Adrenal gland (tissue), 12 donors: ENCODE results near the gene CPM. TPM values are rescaled to one million over a fixed set of nuclear protein-coding genes. Genes with fewer than 3 reads are reported as not detected.

Experiments used
- DNase-seq, 7 donors: peaks; one replicate each; pipeline ENCODE4 v3.0.0-alpha.2; 2019 to 2020
- H3K27ac ChIP-seq, 5 donors: fragments of 200-600 bp; sonication (generic) in 4 of 5; 1 replicate in 3 of 5; 2 replicates in 2 of 5; pipeline versions ENCODE4 v1.5.1 to v1.8.0; 2016 to 2020; ENCODE audit warnings: mild to moderate bottlenecking in 1 of 5
- H3K27me3 ChIP-seq: fragments of 200-600 bp; 2 replicates; pipeline ENCODE4 v1.8.0; 2021
- H3K36me3 ChIP-seq, 2 donors: fragments of 200-600 bp; replicated peaks in 1 of 2; 1 replicate in 1 of 2; 2 replicates in 1 of 2; pipeline versions ENCODE4 v1.5.1 to v1.8.0; 2018 to 2022
- H3K4me1 ChIP-seq, 2 donors: fragments of 200-600 bp; replicated peaks in 1 of 2; 1 replicate in 1 of 2; 2 replicates in 1 of 2; pipeline versions ENCODE4 v1.5.1 to v1.8.0; 2018 to 2021
- H3K4me3 ChIP-seq, 4 donors: fragments of 200-600 bp; sonication (generic) in 3 of 4; one replicate each; pipeline ENCODE4 v1.5.1; 2016 to 2018
- H3K9me3 ChIP-seq, 3 donors: fragments of 200-600 bp; sonication (generic) in 1 of 3; replicated peaks in 1 of 3; 1 replicate in 2 of 3; 2 replicates in 1 of 3; pipeline versions ENCODE4 v1.5.1 to v1.8.0; 2016 to 2021
- CTCF ChIP-seq, 6 experiments: fragments of 450-650 bp in 4 of 6; fragments of 200-600 bp in 2 of 6; sonication (generic) in 1 of 6; IDR thresholded peaks; 1 replicate in 5 of 6; 2 replicates in 1 of 6; pipeline versions ENCODE4 v1.5.1 to v1.8.0; 2016 to 2021; ENCODE audit warnings: antibody characterized with exemption in 6 of 6, mild to moderate bottlenecking in 2 of 6, moderate library complexity in 1 of 6
- POLR2A ChIP-seq, 2 donors: fragments of 450-650 bp; IDR thresholded peaks; one replicate each; pipeline ENCODE4 v1.6.1; 2017; ENCODE audit warnings: antibody characterized with exemption in 2 of 2, mild to moderate bottlenecking in 2 of 2, moderate library complexity in 1 of 2
- WGBS, 4 donors: extraction: QIAGEN DNeasy Blood & Tissue Kit in 2 of 4; methylation state at CpG; one replicate each; pipeline versions ENCODE4 v1.1.5 to v1.1.7; 2013 to 2017; 5-methylcytosine and 5-hydroxymethylcytosine counted together
- intact Hi-C, 2 donors: fragments of 100-400 bp; cut with DNase I; formaldehyde crosslinking; loops; one replicate each; pipeline versions ENCODE4 v1.14.1 to v1.15.0; 2022 to 2023
- polyA plus RNA-seq, 3 donors: library from polyadenylated mRNA; stranded (reverse); fragments of 200-250 nt in 2 of 3; fragments of 350-450 nt in 1 of 3; fragmentation: Illumina TruSeq in 1 of 3; extraction: RNeasy Lipid Tissue Mini Kit (QIAGEN cat#74804) in 1 of 3; gene quantifications; one replicate each; pipeline ENCODE4 v1.2.3, GENCODE V29; 2013 to 2014
- total RNA-seq, 9 donors: library from RNA; depleted of rRNA in 4 of 9; stranded (reverse); fragments of >200 nt in 4 of 9; fragments of 120-200 nt in 1 of 9; fragmentation: NEBNext Ultra II Directional in 1 of 9; extraction: Animal tissue kit (Norgen Biotek cat#: 25700) in 1 of 9; gene quantifications; one replicate each; pipeline versions ENCODE4 v1.1.0 to v1.2.4, GENCODE V29; 2013 to 2023
- donor health status: healthy with polysubstance abuse.
- donor health status: Bipolar disorder and iron deficiency.
- donor health status: DM: yes; HTN: yes; CAD: no.
- donor health status: DM: no; HTN: no; CAD: no.
- donor health status: DM: no; HTN: no; CAD: no.
- donor health status: DM: yes; HTN: yes; CAD: no.

The CPM gene
- total and polyA plus RNA-seq, 12 donors: 10.8 to 170 (median 53.5) TPM

- no peak for DNase-seq
- no peaks in the 10 kb centered on the region for H3K27me3 ChIP-seq
- no peak overlapping the region for H3K4me3 ChIP-seq
- H3K27ac ChIP-seq: no peak overlapping the region
- no peaks in the 10 kb centered on the region for H3K9me3 ChIP-seq
- WGBS, 4 donors: 83 to 93% (median 88%) methylated on average over 4 of the region's 4 CpGs
- no peaks in the 10 kb centered on the region for H3K36me3 ChIP-seq
- intact Hi-C loops: no loop called here
- no peaks in the 10 kb centered on the region for H3K4me1 ChIP-seq
- TF ChIP-seq CTCF (IDR thresholded peaks at IDR 0.05) (no peak), POLR2A (IDR thresholded peaks at IDR 0.05) (no peak)
Measured at GRCh38 chr12:68913682-68914081, 19.3 kb downstream of the CPM start.

GRCh38 chr12:68912916-68913315 is 20.1 kb downstream of the CPM start:
- no peaks in the 10 kb centered on the region for H3K27me3 ChIP-seq
- DNase-seq: no peak
- H3K4me3 ChIP-seq: no peak overlapping the region
- no peaks in the 10 kb centered on the region for H3K4me1 ChIP-seq
- no peaks in the 10 kb centered on the region for H3K36me3 ChIP-seq
- intact Hi-C loops: no loop called here
- TF ChIP-seq CTCF (IDR thresholded peaks at IDR 0.05) (no peak), POLR2A (IDR thresholded peaks at IDR 0.05) (no peak)
- 82 to 100% (median 85%) methylated on average over 1 to 2 of the region's 2 CpGs for WGBS, 4 donors
- no peak overlapping the region for H3K27ac ChIP-seq
- no peaks in the 10 kb centered on the region for H3K9me3 ChIP-seq

GRCh38 chr12:68911197-68911718 is 21.7 kb downstream of the CPM start:
- intact Hi-C loops: no loop called here
- H3K36me3 ChIP-seq: no peaks in the 10 kb centered on the region
- no peaks in the 10 kb centered on the region for H3K9me3 ChIP-seq
- H3K4me1 ChIP-seq: no peaks in the 10 kb centered on the region
- TF ChIP-seq CTCF (IDR thresholded peaks at IDR 0.05): no peak
- no peak for TF ChIP-seq POLR2A (IDR thresholded peaks at IDR 0.05)
- DNase-seq: no peak
- 66 to 78% (median 71%) methylated on average over 1 to 2 of the region's 2 CpGs for WGBS, 4 donors
- H3K27me3 ChIP-seq: no peaks in the 10 kb centered on the region
- H3K4me3 ChIP-seq: no peak overlapping the region
- no peak overlapping the region for H3K27ac ChIP-seq

GRCh38 chr12:68910128-68910527 is 22.8 kb downstream of the CPM start:
- H3K27me3 ChIP-seq: no peaks in the 10 kb centered on the region
- DNase-seq: no peak
- H3K4me1 ChIP-seq: no peaks in the 10 kb centered on the region
- WGBS, 4 donors: 72 to 84% (median 74%) methylated on average over 2 of the region's 2 CpGs
- H3K4me3 ChIP-seq: no peak overlapping the region
- no peaks in the 10 kb centered on the region for H3K9me3 ChIP-seq
- no peak overlapping the region for H3K27ac ChIP-seq
- no peak for TF ChIP-seq POLR2A (IDR thresholded peaks at IDR 0.05)
- TF ChIP-seq CTCF (IDR thresholded peaks at IDR 0.05): no peak
- intact Hi-C loops: no loop called here
- no peaks in the 10 kb centered on the region for H3K36me3 ChIP-seq
